Smooth muscle cell of trachea (primary cell): Measurements from ENCODE around the gene HOATZ. TPM values are rescaled to one million over a fixed set of nuclear protein-coding genes. Genes with fewer than 3 reads are reported as not detected.

Experiments used
- total RNA-seq: library from RNA; depleted of rRNA; stranded (reverse); fragments of >200 nt; gene quantifications from 2 replicates; pipeline ENCODE4 v1.2.1, GENCODE V29; 2014

Gene HOATZ
- not detected in 2 replicates for total RNA-seq

DNA sequence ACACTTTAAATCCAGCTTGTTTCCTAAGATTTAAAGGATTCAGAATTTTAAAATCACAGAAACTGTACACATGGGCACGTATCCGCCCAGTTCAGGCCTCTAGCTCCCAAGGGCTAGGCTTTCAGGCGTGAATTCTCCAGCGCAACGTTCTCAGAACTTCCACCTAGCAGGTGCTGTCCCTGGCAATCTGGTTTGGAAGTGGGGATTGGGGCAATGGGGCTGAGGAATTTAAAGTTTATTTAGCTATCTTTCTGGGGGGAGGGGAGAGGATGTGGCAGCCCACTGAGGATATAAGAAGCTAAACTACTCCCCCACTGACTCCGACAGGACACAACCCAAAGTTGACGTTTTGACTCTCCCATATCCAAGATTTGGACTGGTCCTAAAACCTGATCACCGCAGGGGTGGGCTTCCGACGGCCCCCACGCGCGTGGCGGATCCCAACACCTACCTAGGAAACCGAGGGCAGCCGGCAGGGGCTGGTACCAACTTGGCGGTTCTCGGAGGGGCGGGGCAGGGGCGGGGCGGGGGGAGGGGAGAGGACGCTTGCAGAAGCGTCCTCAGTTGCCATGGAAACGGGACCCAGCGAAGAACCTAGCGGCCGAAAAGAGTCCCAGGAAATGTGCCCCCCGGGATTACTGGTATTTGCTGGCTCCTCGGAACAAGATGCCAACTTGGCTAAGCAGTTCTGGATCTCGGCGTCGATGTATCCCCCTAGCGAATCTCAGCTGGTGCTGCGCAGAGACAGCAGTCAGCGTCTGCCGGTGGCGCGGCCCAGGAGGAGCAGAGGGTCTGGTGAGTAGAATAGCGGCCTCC is at the start of gene HOATZ:
Gene HOATZ (plus strand): TSS at position 563 of the 816 bp plus-strand sequence. CDS start 7 bp downstream, at position 570.

DNA sequence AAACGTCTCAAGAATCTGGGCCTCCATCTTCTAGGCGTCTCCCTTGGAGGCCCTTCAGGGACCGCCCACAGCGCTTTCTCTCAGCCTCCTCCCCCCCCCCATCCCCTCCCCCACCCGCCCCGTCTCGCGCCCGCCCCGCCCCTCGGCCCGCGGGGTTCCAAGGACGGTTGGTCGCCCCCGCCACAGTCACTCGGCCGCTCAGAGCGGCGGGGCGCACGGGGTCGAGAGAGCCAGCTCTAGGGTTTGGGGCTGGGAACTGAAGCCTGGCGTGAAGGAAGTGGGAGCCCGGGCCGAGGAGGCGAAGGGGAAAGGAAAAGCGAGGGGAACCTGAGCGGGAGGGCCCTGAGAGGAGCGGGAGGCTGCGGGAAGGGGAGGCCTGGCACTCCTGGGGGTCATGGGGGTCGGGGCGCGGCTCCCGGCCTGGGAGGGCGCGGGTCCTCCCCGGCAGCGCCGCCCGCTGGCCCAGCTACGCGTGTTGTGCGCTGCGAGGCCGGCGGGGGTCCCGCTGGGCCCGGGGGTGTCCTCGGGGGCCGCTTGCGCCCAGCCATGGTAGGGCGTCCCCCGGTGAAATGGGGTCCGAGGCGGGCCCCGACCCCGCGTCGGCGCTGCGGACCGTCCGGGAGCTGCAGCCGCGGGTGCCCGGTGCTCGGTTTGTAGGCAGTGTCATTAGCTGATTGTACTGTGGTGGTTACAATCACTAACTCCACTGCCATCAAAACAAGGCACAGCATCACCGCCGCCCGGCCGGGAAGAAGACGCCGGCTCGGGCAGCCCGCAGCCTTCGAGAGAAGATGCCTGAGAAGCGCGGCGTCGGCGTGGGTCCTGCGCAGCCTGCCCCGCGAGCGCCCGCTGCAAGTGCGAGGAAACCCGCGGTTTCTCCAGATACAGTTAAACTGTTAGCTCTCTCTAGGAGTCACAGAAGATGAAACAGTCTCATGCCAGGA is 2.0 kb upstream of the HOATZ start, which contains the start of gene BTG4:
Gene BTG4 (minus strand): TSS at position 91 of the 944 bp plus-strand sequence. CDS start 13,610 bp downstream, outside the sequence.

DNA sequence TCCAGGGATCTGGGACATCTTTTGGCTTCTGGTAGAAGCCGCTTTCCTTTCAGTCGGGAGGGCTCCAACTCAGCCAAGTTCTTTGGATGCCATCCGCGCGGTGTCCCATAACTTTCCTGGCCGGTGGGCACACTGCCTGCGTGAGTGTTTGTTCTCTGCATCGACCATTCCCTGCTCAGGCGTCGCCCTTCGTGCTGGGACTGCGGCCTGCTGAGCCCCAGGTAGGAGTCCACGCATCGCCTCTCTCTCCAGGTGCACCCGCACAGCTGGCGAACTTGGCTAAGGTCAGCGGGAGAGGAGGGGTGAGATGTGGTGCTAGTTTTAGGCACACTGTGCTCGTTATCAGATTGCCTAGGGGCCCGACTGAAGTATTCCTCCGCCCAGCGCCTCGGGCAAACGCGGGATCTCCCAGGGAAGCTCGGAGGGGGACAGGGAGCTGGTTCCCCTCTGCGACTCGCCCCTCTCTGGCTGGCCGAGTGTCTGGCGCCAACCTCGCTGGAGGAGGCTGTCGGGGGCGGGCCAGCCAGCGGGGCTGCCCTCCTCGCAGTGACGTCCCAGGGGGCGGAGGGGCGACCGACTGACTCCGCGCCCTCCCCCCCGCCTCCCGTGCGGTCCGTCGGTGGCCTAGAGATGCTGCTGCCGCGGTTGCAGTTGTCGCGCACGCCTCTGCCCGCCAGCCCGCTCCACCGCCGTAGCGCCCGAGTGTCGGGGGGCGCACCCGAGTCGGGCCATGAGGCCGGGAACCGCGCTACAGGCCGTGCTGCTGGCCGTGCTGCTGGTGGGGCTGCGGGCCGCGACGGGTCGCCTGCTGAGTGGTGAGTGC is 25.7 kb downstream of the HOATZ start, which contains the start of gene LAYN:
Gene LAYN (plus strand): TSS at position 607 of the 823 bp plus-strand sequence. CDS start 124 bp downstream, at position 731.

Other genes starting within 250 kb of the HOATZ start
- gene POU2AF3, start 216.2 kb upstream of the HOATZ start, total RNA-seq = not detected in 2 replicates
- gene POU2AF1, start 135.5 kb upstream of the HOATZ start, total RNA-seq = not detected in 2 replicates
- gene BTG4, start 2.4 kb upstream of the HOATZ start, total RNA-seq = not detected in 2 replicates
- gene LAYN, start 25.9 kb downstream of the HOATZ start, total RNA-seq = 48.9 and 93.9 TPM in 2 replicates
- gene SIK2, start 87.7 kb downstream of the HOATZ start, total RNA-seq = 16.0 and 23.8 TPM in 2 replicates